B cell (primary cell): Measurements from ENCODE around the gene WEE2. TPM values are rescaled to one million over a fixed set of nuclear protein-coding genes. Genes with fewer than 3 reads are reported as not detected.

Source experiments
- ATAC-seq: fragments of 200-7000 bp; cut with Tn5 transposase; one replicate; pipeline ENCODE4 v1.10.0; 2021; ENCODE audit warnings: low read depth, mild to moderate bottlenecking, moderate number of reproducible peaks, moderate library complexity
- CTCF ChIA-PET: fragments of 350-600 bp; sonication (Branson Sonifier 250); formaldehyde crosslinking; loops from one replicate; lab custom pipeline; 2021; ENCODE audit warnings: antibody characterized with exemption, inconsistent platforms; lab: Charles Lee
- POLR2A ChIA-PET: fragments of 350-600 bp; sonication (Branson Sonifier 250); formaldehyde crosslinking; loops from one replicate; lab custom pipeline; 2021; ENCODE audit warnings: antibody characterized with exemption; lab: Charles Lee
- DNase-seq: peaks from one replicate; pipeline ENCODE4 v3.0.0; 2013
- H2AFZ ChIP-seq: 2 replicates; pipeline ENCODE4 v1.6.1; 2012; ENCODE audit warnings: mild to moderate bottlenecking, low read depth, low read length; ENCODE audit not compliant: insufficient read depth, poor library complexity, severe bottlenecking
- H3K27ac ChIP-seq, 2 donors: 1 replicate in 1 of 2; 2 replicates in 1 of 2; pipeline ENCODE4 v1.5.1; 2012 to 2013; ENCODE audit warnings: low read length in 2 of 2, mild to moderate bottlenecking in 2 of 2, moderate library complexity in 1 of 2
- H3K27me3 ChIP-seq, 4 experiments: fragments of 200-600 bp in 1 of 4; sonication (generic) in 1 of 4; replicated peaks in 1 of 4; 1 replicate in 2 of 4; 2 replicates in 2 of 4; pipeline versions ENCODE4 v1.6.1 to v1.7.0; 2013 to 2016; ENCODE audit warnings: low read length in 3 of 4, mild to moderate bottlenecking in 2 of 4, mixed read lengths in 1 of 4, moderate library complexity in 1 of 4; ENCODE audit not compliant: insufficient read depth in 4 of 4, control insufficient read depth in 3 of 4; ENCODE audit errors: control extremely low read depth in 1 of 4
- H3K36me3 ChIP-seq, 2 experiments: replicated peaks in 1 of 2; 1 replicate in 1 of 2; 2 replicates in 1 of 2; pipeline versions ENCODE4 v1.6.1 to v1.7.1; 2013; ENCODE audit warnings: low read length in 1 of 2; ENCODE audit not compliant: insufficient read depth in 2 of 2, control insufficient read depth in 1 of 2; ENCODE audit errors: control extremely low read depth in 1 of 2, extremely low read depth in 1 of 2
- H3K4me1 ChIP-seq, 2 donors: fragments of 200-600 bp in 1 of 2; sonication (generic) in 1 of 2; 1 replicate in 1 of 2; 2 replicates in 1 of 2; pipeline versions ENCODE4 v1.5.1 to v1.6.1; 2013 to 2017; ENCODE audit warnings: low read length in 2 of 2; ENCODE audit not compliant: control insufficient read depth in 2 of 2, insufficient read depth in 2 of 2
- H3K4me2 ChIP-seq: replicated peaks from 2 replicates; pipeline ENCODE3; 2012; ENCODE audit warnings: mild to moderate bottlenecking, low read depth, low read length; ENCODE audit not compliant: poor library complexity, severe bottlenecking
- H3K4me3 ChIP-seq, 5 experiments: fragments of 200-600 bp in 1 of 5; sonication (generic) in 1 of 5; 1 replicate in 3 of 5; 2 replicates in 2 of 5; pipeline versions ENCODE4 v1.5.1 to v1.7.0; 2011 to 2016; ENCODE audit warnings: low read length in 4 of 5, mild to moderate bottlenecking in 4 of 5, low read depth in 2 of 5, control low read depth in 1 of 5, moderate library complexity in 1 of 5; ENCODE audit not compliant: insufficient read depth in 1 of 5; ENCODE audit errors: control extremely low read depth in 1 of 5, extremely low read depth in 1 of 5
- H3K79me2 ChIP-seq: fragments of 200-600 bp; sonication (generic); one replicate; pipeline ENCODE4 v1.6.0; 2016; ENCODE audit warnings: low read length; ENCODE audit not compliant: control insufficient read depth, insufficient read depth
- H3K9ac ChIP-seq: fragments of 200-600 bp; sonication (generic); 2 replicates; pipeline ENCODE4 v1.6.1; 2017; ENCODE audit warnings: mild to moderate bottlenecking, low read length, moderate library complexity
- H3K9me3 ChIP-seq, 3 donors: one replicate each; pipeline versions ENCODE4 v1.6.1 to v1.7.1; 2013; ENCODE audit warnings: low read length in 2 of 3; ENCODE audit not compliant: control insufficient read depth in 2 of 3, insufficient read depth in 1 of 3; ENCODE audit errors: control extremely low read depth in 1 of 3
- H4K20me1 ChIP-seq: 2 replicates; pipeline ENCODE4 v1.6.0; 2012; ENCODE audit warnings: mild to moderate bottlenecking, low read length; ENCODE audit not compliant: insufficient read depth, control insufficient read depth, poor library complexity, severe bottlenecking
- H3K27ac Mint-ChIP-seq: one replicate; pipeline ENCODE4 v1.8.0; 2021; ENCODE audit warnings: mixed read lengths
- H3K27me3 Mint-ChIP-seq: one replicate; pipeline ENCODE4 v1.8.0; 2021; ENCODE audit warnings: mixed read lengths
- H3K4me1 Mint-ChIP-seq: one replicate; pipeline ENCODE4 v1.8.0; 2021; ENCODE audit warnings: mixed read lengths
- H3K4me3 Mint-ChIP-seq: one replicate; pipeline ENCODE4 v1.8.0; 2021; ENCODE audit warnings: mixed read lengths
- H3K9me3 Mint-ChIP-seq: one replicate; pipeline ENCODE4 v1.8.0; 2022; ENCODE audit warnings: mixed read lengths; ENCODE audit not compliant: insufficient read depth
- EZH2 ChIP-seq: IDR thresholded peaks from 2 replicates; pipeline ENCODE4 v1.6.1; 2012; ENCODE audit warnings: borderline replicate concordance, low read depth, mild to moderate bottlenecking, moderate library complexity, low read length; ENCODE audit not compliant: insufficient read depth, poor library complexity, severe bottlenecking
- WGBS: methylation state at CpG from one replicate; pipeline ENCODE4 v1.1.5; 2013; ENCODE audit warnings: missing lambda C conversion rate; ENCODE audit not compliant: insufficient coverage; 5-methylcytosine and 5-hydroxymethylcytosine counted together
- intact Hi-C: fragments of 100-400 bp; cut with micrococcal nuclease; formaldehyde crosslinking; loops from one replicate; pipeline ENCODE4 v1.10.0; 2022
- polyA plus RNA-seq: library from polyadenylated mRNA; depleted of rRNA; stranded (reverse); fragments of >200 nt; gene quantifications from 2 replicates; pipeline ENCODE4 v1.2.3, GENCODE V29; 2012
- total RNA-seq, 2 donors: library from RNA; stranded (reverse); fragments of 120-200 nt in 1 of 2; gene quantifications; 1 replicate in 1 of 2; 2 replicates in 1 of 2; pipeline versions ENCODE4 v1.2.3 to v1.2.4, GENCODE V29; 2013 to 2022
- TF ChIP-seq, protein P1 (sequence below): fragments of 200-600 bp; IDR thresholded peaks from one replicate; pipeline ENCODE4 v1.8.0; 2022; ENCODE audit warnings: antibody characterized with exemption, mild to moderate bottlenecking

WEE2 gene
- total and polyA plus RNA-seq, 2 donors (not counting 1 experiment from before 2014, with no cell fraction given) = not detected

DNA sequence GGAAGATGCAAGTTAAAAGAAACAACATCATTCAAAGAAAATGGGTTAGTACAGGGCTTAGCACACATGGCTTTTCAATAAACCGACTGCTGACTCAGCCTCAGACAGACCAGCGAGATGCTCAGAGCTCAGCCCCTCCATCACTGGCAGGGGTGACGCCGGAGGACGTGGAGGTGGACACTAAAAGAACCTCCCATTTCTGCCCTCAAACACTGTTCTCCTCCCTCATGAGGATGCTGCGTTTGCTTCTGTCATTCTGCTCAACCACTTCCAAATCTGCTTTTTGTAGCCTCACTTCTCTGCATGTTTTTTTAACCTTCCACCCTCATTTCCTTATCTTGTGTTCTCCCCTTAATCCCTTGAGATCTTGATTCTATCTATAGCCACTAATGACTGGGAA, 21.5 kb upstream of the WEE2 start:
- WGBS = 99% methylated on average over 6 of the region's 6 CpGs
- intact Hi-C loops = no loop called here
- Histone ChIP-seq H3K27me3 (no peaks in the 10 kb centered on the region), H3K36me3 (peaks cover 4 to 31% of the 10 kb centered on the region in 2 experiments), H4K20me1 (peaks cover 68% of the 10 kb centered on the region), H3K4me2 (no peak overlapping the region), H3K79me2 (peaks cover 36% of the 10 kb centered on the region), H3K9me3 (no peaks in the 10 kb centered on the region), H2AFZ (no peak overlapping the region), H3K4me3 (no peak overlapping the region), H3K9ac (no peak overlapping the region), H3K4me1 (no peaks in the 10 kb centered on the region), H3K27ac (no peak overlapping the region)
- Mint-ChIP-seq H3K9me3 (no peaks in the 10 kb centered on the region), H3K27me3 (no peaks in the 10 kb centered on the region), H3K4me1 (peaks cover 7% of the 10 kb centered on the region), H3K4me3 (no peak overlapping the region), H3K27ac (no peak overlapping the region)
- ATAC-seq = no peak
- ChIA-PET POLR2A (no interaction called here), CTCF (interaction anchor here (1.2 kb wide), 1 partner anchor 10 kb away, joined by 3 read pairs; no protein-coding TSS in a partner anchor)
- TF ChIP-seq EZH2 = no peak
- TF ChIP-seq, protein P1, sequence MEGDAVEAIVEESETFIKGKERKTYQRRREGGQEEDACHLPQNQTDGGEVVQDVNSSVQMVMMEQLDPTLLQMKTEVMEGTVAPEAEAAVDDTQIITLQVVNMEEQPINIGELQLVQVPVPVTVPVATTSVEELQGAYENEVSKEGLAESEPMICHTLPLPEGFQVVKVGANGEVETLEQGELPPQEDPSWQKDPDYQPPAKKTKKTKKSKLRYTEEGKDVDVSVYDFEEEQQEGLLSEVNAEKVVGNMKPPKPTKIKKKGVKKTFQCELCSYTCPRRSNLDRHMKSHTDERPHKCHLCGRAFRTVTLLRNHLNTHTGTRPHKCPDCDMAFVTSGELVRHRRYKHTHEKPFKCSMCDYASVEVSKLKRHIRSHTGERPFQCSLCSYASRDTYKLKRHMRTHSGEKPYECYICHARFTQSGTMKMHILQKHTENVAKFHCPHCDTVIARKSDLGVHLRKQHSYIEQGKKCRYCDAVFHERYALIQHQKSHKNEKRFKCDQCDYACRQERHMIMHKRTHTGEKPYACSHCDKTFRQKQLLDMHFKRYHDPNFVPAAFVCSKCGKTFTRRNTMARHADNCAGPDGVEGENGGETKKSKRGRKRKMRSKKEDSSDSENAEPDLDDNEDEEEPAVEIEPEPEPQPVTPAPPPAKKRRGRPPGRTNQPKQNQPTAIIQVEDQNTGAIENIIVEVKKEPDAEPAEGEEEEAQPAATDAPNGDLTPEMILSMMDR = no peak
- no peak for DNase-seq

DNA sequence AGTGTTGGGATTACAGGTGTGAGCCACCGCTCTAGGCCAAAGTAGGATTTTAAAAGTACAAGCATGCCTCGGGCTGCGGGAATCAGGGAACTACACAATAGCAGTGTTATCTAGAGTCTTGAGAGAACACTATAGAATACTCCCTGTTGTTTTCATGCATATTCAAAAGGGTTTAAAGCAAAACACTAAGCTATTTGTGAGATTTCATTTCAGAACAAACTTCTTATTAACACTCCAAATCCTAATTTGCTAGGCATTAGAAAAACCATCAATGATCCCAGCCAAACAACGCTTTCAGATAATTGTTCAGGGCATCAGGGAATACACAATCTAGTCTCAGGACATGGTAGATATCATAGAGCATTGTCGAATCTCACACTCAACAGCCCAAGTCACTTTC, 20.1 kb upstream of the WEE2 start:
- POLR2A ChIA-PET = no interaction called here
- no peak overlapping the region for H3K27ac Mint-ChIP-seq

More for the DNA sequence above, 20.1 kb upstream of the WEE2 start:
- no peaks in the 10 kb centered on the region for H3K27me3 ChIP-seq
- H3K4me1 ChIP-seq = no peaks in the 10 kb centered on the region
- H2AFZ ChIP-seq = no peak overlapping the region
- TF ChIP-seq EZH2 = no peak
- TF ChIP-seq, protein P1 = no peak
- H3K4me2 ChIP-seq = no peak overlapping the region
- WGBS = no CpG with 5 or more reads among the region's 5 CpGs
- Mint-ChIP-seq H3K4me1 (peaks cover 15% of the 10 kb centered on the region), H3K4me3 (no peak overlapping the region), H3K27me3 (no peaks in the 10 kb centered on the region), H3K9me3 (no peaks in the 10 kb centered on the region)
- peaks cover 48% of the 10 kb centered on the region for H3K79me2 ChIP-seq
- H4K20me1 ChIP-seq = peaks cover 66% of the 10 kb centered on the region
- no peak for ATAC-seq
- no peaks in the 10 kb centered on the region for H3K9me3 ChIP-seq
- intact Hi-C loops = no loop called here
- H3K27ac ChIP-seq = no peak overlapping the region
- H3K9ac ChIP-seq = no peak overlapping the region
- H3K36me3 ChIP-seq = peaks cover 0 to 21% of the 10 kb centered on the region in 2 experiments
- CTCF ChIA-PET = no interaction called here
- no peak for DNase-seq
- H3K4me3 ChIP-seq = no peak overlapping the region
